T-cell (primary cell): ENCODE results near the gene MOB3B. TPM values are rescaled to one million over a fixed set of nuclear protein-coding genes. Genes with fewer than 3 reads are reported as not detected.

Experiments
- ATAC-seq, 4 experiments: fragments of 200-7000 bp in 3 of 4; fragments of 150-1000 bp in 1 of 4; cut with Tn5 transposase; replicated peaks in 1 of 4; 1 replicate in 3 of 4; 2 replicates in 1 of 4; pipeline ENCODE4 v1.10.0; 2021; ENCODE audit warnings: moderate library complexity in 3 of 4, mild to moderate bottlenecking in 2 of 4, moderate number of reproducible peaks in 1 of 4
- CTCF ChIA-PET, 2 donors: fragments of 300-600 bp; sonication (Branson Sonifier 250); formaldehyde crosslinking; loops; one replicate each; lab custom pipeline; 2022; ENCODE audit warnings: antibody characterized with exemption in 2 of 2; lab: Charles Lee
- POLR2A ChIA-PET, 2 donors: fragments of 300-600 bp; sonication (Branson Sonifier 250); formaldehyde crosslinking; loops; one replicate each; lab custom pipeline; 2022; ENCODE audit warnings: antibody characterized with exemption in 2 of 2; lab: Charles Lee
- DNase-seq, 35 experiments: peaks; one replicate each; pipeline versions ENCODE4 v3.0.0 to v3.0.0-alpha.2; 2013 to 2023
- H3K27ac ChIP-seq: one replicate; pipeline ENCODE4 v1.5.1; 2013; ENCODE audit warnings: low read length
- H3K27me3 ChIP-seq, 2 experiments: replicated peaks in 1 of 2; 1 replicate in 1 of 2; 2 replicates in 1 of 2; pipeline versions ENCODE4 v1.6.1 to v1.7.0; 2013; ENCODE audit warnings: low read length in 1 of 2, mixed read lengths in 1 of 2; ENCODE audit not compliant: control insufficient read depth in 2 of 2, insufficient read depth in 2 of 2; ENCODE audit errors: extremely low read depth in 1 of 2
- H3K36me3 ChIP-seq, 2 donors: 1 replicate in 1 of 2; 2 replicates in 1 of 2; pipeline versions ENCODE4 v1.6.1 to v1.7.0; 2013; ENCODE audit warnings: low read length in 1 of 2; ENCODE audit not compliant: control insufficient read depth in 2 of 2, insufficient read depth in 1 of 2; ENCODE audit errors: extremely low read depth in 1 of 2
- H3K4me1 ChIP-seq, 2 experiments: 1 replicate in 1 of 2; 2 replicates in 1 of 2; pipeline versions ENCODE4 v1.6.1 to v1.7.0; 2013; ENCODE audit warnings: low read length in 2 of 2, mixed read lengths in 1 of 2; ENCODE audit not compliant: insufficient read depth in 2 of 2, control insufficient read depth in 1 of 2; ENCODE audit errors: extremely low read depth in 1 of 2
- H3K4me3 ChIP-seq, 2 donors: 1 replicate in 1 of 2; 2 replicates in 1 of 2; pipeline versions ENCODE4 v1.5.1 to v1.7.0; 2013; ENCODE audit warnings: mild to moderate bottlenecking in 2 of 2, low read length in 1 of 2, moderate library complexity in 1 of 2; ENCODE audit not compliant: control insufficient read depth in 1 of 2; ENCODE audit errors: extremely low read depth in 1 of 2
- H3K9me3 ChIP-seq: 2 replicates; pipeline ENCODE4 v1.7.0; 2013
- H3K27ac Mint-ChIP-seq, 2 donors: one replicate each; pipeline ENCODE4 v1.8.0; 2020 to 2021; ENCODE audit warnings: mild to moderate bottlenecking in 2 of 2, mixed read lengths in 2 of 2
- H3K27me3 Mint-ChIP-seq, 2 donors: one replicate each; pipeline ENCODE4 v1.8.0; 2021 to 2022; ENCODE audit warnings: mixed read lengths in 2 of 2
- H3K36me3 Mint-ChIP-seq: one replicate; pipeline ENCODE4 v1.8.0; 2021; ENCODE audit warnings: mixed read lengths
- H3K4me1 Mint-ChIP-seq, 3 donors: one replicate each; pipeline ENCODE4 v1.8.0; 2020 to 2022; ENCODE audit warnings: mixed read lengths in 3 of 3, mild to moderate bottlenecking in 1 of 3
- H3K4me3 Mint-ChIP-seq, 3 donors: one replicate each; pipeline ENCODE4 v1.8.0; 2020 to 2022; ENCODE audit warnings: mild to moderate bottlenecking in 3 of 3, mixed read lengths in 3 of 3, moderate library complexity in 3 of 3
- H3K9me3 Mint-ChIP-seq, 3 donors: one replicate each; pipeline ENCODE4 v1.8.0; 2020 to 2022; ENCODE audit warnings: mixed read lengths in 3 of 3
- WGBS: methylation state at CpG from one replicate; pipeline ENCODE4 v1.1.5; 2013; ENCODE audit warnings: missing lambda C conversion rate; ENCODE audit not compliant: insufficient coverage; 5-methylcytosine and 5-hydroxymethylcytosine counted together
- total RNA-seq, 35 experiments: library from RNA in 6 of 35; stranded (reverse) in 6 of 35; fragments of 120-200 nt in 1 of 35; gene quantifications; one replicate each; pipeline versions ENCODE4 v1.2.1 to v1.2.4 and lab custom pipeline; 2013 to 2026

MOB3B gene
- total RNA-seq, 5 donors from 2014 or later (not counting 1 experiment from before 2014, with no cell fraction given) = 0.40 to 0.72 (median 0.56) TPM

DNA sequence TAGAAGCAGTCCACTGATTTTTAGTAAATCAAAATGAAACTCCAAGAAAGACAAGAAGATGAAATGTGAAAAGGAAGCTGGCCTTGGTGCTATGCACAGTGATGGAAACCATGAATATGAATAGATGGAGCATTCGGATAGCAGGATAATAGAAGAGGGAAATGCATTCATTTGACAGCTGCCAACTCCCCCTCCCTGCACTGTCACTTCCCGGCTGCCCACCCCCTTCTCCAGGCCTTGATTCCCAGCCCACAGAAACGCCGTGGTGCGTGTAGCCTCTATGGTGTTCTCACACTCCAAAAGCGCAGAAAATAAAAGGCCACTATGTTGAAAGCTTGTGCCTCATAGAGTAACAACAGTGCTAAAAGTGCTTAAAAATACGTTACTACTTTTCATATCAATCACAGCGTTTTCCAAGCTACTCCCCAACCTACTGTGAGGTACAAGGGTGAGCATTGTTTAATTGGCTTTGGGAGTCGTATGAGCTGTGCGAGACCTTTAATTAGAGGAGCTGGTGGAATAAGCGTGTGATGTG is 31.7 kb downstream of the MOB3B start:
- 97% methylated on average over 5 of the region's 11 CpGs for WGBS
- no peak overlapping the region for H3K27ac ChIP-seq
- ATAC-seq (no peak), DNase-seq (no peak)
- Mint-ChIP-seq H3K27ac (no peak overlapping the region), H3K4me3 (no peak overlapping the region), H3K27me3 (peaks cover 0 to 2% of the 10 kb centered on the region in 2 donors), H3K36me3 (peaks cover 8% of the 10 kb centered on the region), H3K4me1 (peaks cover 0 to 3% (median 2%) of the 10 kb centered on the region in 3 donors), H3K9me3 (peaks cover 3 to 7% (median 5%) of the 10 kb centered on the region in 3 donors)
- CTCF ChIA-PET = interaction anchor here in 1 of 2 donors (1.1 kb wide), 1 partner anchor 16 kb away, joined by 3 read pairs; no protein-coding TSS in a partner anchor
- no peaks in the 10 kb centered on the region for H3K36me3 ChIP-seq
- H3K27me3 ChIP-seq = no peaks in the 10 kb centered on the region
- no peaks in the 10 kb centered on the region for H3K4me1 ChIP-seq
- H3K9me3 ChIP-seq = no peaks in the 10 kb centered on the region
- H3K4me3 ChIP-seq = no peak overlapping the region
- POLR2A ChIA-PET = no interaction called here

DNA sequence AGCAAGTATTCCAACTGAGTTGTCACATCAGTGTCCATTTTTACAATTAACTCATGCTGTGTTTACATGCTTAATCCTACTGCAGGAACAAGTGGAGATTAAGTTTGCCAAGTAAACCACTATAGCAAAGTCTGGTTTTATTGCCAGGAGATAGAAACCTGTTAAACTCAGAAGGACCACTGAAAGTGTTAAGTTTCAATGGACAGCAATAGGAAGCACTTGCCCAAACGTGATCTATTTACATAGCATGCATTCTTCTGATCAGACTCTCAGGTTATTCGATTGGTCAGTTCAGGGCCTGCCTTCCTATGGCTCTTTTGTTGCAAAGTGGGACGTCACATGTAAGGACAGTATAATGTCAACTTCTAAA is 33.5 kb downstream of the MOB3B start:
- no peak overlapping the region for H3K27ac Mint-ChIP-seq
- Histone ChIP-seq H3K27me3 (no peaks in the 10 kb centered on the region), H3K27ac (no peak overlapping the region), H3K4me1 (peaks cover 0 to 1% of the 10 kb centered on the region in 2 experiments), H3K36me3 (no peaks in the 10 kb centered on the region), H3K9me3 (no peaks in the 10 kb centered on the region), H3K4me3 (no peak overlapping the region)
- peaks cover 3 to 4% (median 3%) of the 10 kb centered on the region in 3 donors for H3K9me3 Mint-ChIP-seq
- no peak overlapping the region for H3K4me3 Mint-ChIP-seq
- WGBS = no CpG with 5 or more reads among the region's 3 CpGs
- ChIA-PET POLR2A (no interaction called here), CTCF (no interaction called here)
- DNase-seq = no peak
- peaks cover 0 to 2% of the 10 kb centered on the region in 2 donors for H3K27me3 Mint-ChIP-seq
- peaks cover 0 to 2% (median 2%) of the 10 kb centered on the region in 3 donors for H3K4me1 Mint-ChIP-seq
- ATAC-seq = no peak
- peaks cover 8% of the 10 kb centered on the region for H3K36me3 Mint-ChIP-seq

DNA sequence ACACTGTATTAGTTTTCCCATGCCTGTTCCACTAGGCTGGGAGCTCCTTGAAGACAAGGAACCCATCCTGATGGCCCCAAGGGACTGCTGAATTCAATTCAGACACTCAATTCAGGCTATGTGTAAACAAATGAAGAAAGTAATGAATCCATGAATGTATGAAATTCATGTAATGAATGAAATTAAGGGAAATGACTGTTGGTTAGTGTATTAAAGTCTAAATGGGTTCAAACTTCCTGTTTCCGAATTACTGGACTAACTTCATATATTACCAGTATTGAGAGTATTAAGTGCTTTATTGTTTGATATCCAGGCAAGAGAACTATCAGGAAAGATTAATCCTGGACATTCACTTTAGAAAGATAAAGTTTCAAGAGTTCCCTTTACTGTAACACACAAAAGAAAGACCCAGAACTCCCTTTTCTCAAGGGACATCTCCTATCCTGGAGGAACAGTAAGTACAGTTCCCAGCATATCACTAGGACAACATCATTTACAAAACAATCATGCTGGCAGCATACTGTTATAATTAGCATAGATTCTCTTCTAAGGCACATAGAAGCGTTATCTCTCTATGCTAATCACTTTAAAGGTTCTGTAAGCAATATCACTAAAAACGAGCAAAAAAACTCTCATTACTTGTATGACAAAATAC is 34.0 kb downstream of the MOB3B start:
- Mint-ChIP-seq H3K4me3 (no peak overlapping the region), H3K4me1 (peaks cover 0 to 2% (median 2%) of the 10 kb centered on the region in 3 donors), H3K27me3 (peaks cover 0 to 2% of the 10 kb centered on the region in 2 donors), H3K9me3 (peaks cover 0 to 4% (median 3%) of the 10 kb centered on the region in 3 donors), H3K27ac (no peak overlapping the region), H3K36me3 (peaks cover 8% of the 10 kb centered on the region)
- ChIA-PET CTCF (no interaction called here), POLR2A (no interaction called here)
- WGBS = 100% methylated on average over 1 of the region's 3 CpGs
- DNase-seq (no peak), ATAC-seq (no peak)
- Histone ChIP-seq H3K4me3 (no peak overlapping the region), H3K9me3 (no peaks in the 10 kb centered on the region), H3K27me3 (no peaks in the 10 kb centered on the region), H3K36me3 (no peaks in the 10 kb centered on the region), H3K27ac (no peak overlapping the region), H3K4me1 (peaks cover 0 to 2% of the 10 kb centered on the region in 2 experiments)

DNA sequence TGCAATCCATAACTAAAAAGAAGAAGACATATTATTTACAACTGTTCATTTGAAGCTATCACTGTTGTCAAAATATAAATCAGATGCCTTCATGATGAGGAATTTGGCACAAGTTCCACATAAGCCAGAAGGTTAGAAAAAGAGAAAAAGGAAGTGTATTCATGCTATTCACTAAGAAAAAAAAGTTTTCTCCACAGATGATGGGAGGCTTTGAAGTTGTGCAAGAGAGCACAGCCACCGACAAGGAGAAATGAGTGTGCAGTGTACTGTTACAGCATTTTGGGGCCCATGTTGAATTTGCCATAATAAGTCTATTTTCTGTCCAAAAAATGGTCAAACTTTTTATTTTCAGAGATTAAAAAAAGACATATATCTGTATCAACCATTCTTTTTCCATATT is 38.5 kb downstream of the MOB3B start:
- H3K4me1 Mint-ChIP-seq = peaks cover under 1 to 3% (median under 1%) of the 10 kb centered on the region in 3 donors
- no peak for DNase-seq

DNA sequence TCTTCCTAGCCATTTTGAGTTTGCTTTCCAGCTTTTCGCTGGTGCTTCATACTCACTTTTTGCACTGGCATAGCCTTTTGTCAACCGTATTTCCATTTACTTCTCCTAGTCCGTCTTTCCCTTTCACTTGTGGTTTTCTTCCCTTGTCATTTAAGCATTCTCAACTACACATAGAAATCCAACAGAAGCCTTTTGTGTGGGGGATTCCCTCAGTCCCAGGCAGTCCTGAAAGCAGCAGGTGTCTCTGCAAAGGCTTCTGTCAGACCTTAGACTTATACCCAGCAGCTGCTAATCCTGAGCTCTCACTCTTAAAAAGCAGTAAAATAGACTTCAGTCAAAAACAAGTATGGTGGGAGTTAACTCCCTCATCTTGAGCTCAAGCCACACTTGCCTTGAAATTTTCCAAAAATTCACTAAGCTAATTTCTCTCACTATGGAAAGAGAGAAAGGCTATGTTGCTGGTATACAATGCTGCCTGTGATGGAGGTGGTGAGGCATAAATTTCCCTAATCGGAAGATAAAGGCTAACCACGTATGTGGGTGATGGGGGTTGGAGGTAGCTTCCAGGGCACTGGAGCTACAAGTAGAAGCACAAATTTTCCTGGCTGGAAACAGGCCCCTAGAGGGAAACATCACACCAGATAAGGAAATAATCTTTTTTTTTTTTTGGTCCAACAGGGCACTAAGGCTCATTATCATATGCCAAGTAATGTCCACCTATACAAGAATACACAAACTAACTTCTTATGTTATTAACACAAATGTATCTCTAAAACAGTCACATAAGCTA is 40.3 kb downstream of the MOB3B start:
- DNase-seq (no peak), ATAC-seq (no peak)
- Histone ChIP-seq H3K27ac (no peak overlapping the region), H3K4me3 (no peak overlapping the region), H3K9me3 (no peaks in the 10 kb centered on the region), H3K27me3 (no peaks in the 10 kb centered on the region), H3K4me1 (peaks cover 9 to 12% of the 10 kb centered on the region in 2 experiments), H3K36me3 (no peaks in the 10 kb centered on the region)
- WGBS = 48% methylated on average over 3 of the region's 5 CpGs
- H3K36me3 Mint-ChIP-seq = peaks cover 2% of the 10 kb centered on the region
- peaks cover 0 to 3% (median 2%) of the 10 kb centered on the region in 3 donors for H3K9me3 Mint-ChIP-seq
- no peak overlapping the region for H3K4me3 Mint-ChIP-seq
- ChIA-PET CTCF (interaction anchor here (0.7 kb wide), 2 partner anchors 27 to 40 kb away, joined by 3 to 4 read pairs; partner anchors contain the start of gene MOB3B (in 1 of the 2)), POLR2A (no interaction called here)
- no peak overlapping the region for H3K27ac Mint-ChIP-seq
- H3K4me1 Mint-ChIP-seq = peaks cover 16 to 20% (median 18%) of the 10 kb centered on the region in 3 donors
- H3K27me3 Mint-ChIP-seq = peaks cover 0 to under 1% of the 10 kb centered on the region in 2 donors

More for the DNA sequence above, 38.5 kb downstream of the MOB3B start:
- Mint-ChIP-seq H3K27ac (no peak overlapping the region), H3K27me3 (peaks cover 0 to 2% of the 10 kb centered on the region in 2 donors), H3K36me3 (peaks cover 4% of the 10 kb centered on the region), H3K4me3 (no peak overlapping the region), H3K9me3 (peaks cover 0 to 4% (median 3%) of the 10 kb centered on the region in 3 donors)
- H3K9me3 ChIP-seq = no peaks in the 10 kb centered on the region
- no peaks in the 10 kb centered on the region for H3K36me3 ChIP-seq
- no peak for ATAC-seq
- WGBS = no CpG with 5 or more reads among the region's 1 CpG
- CTCF ChIA-PET = no interaction called here
- no peaks in the 10 kb centered on the region for H3K27me3 ChIP-seq
- POLR2A ChIA-PET = no interaction called here
- H3K4me3 ChIP-seq = no peak overlapping the region
- H3K27ac ChIP-seq = no peak overlapping the region
- H3K4me1 ChIP-seq = peaks cover 0 to 2% of the 10 kb centered on the region in 2 experiments

DNA sequence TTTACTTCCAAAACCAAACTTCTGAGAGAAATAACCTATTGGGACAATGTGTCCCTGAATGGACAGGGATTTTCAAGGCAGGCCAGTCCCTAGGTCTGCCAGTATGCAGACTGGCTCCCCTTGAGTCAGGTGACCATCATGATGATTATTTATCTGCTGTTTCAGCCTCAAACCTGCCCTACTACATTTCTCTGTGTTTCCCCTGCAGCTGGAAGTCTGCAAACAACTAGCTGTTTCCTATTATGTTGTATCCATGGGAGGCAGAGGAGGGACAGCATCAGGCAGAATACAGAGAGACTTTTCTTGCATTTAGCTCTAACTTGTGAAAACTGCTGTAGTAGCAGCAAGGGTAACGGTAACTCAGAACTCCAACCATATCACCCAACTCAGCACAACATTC is 41.7 kb downstream of the MOB3B start:
- DNase-seq = no peak
- Mint-ChIP-seq H3K9me3 (no peaks in the 10 kb centered on the region), H3K36me3 (no peaks in the 10 kb centered on the region), H3K4me3 (no peak overlapping the region), H3K4me1 (peaks cover 16 to 29% (median 18%) of the 10 kb centered on the region in 3 donors), H3K27me3 (no peaks in the 10 kb centered on the region), H3K27ac (no peak overlapping the region)
- WGBS = no CpG with 5 or more reads among the region's 1 CpG
- no peak for ATAC-seq
- peaks cover 9 to 13% of the 10 kb centered on the region in 2 experiments for H3K4me1 ChIP-seq
- H3K9me3 ChIP-seq = no peaks in the 10 kb centered on the region
- H3K4me3 ChIP-seq = no peak overlapping the region
- POLR2A ChIA-PET = no interaction called here
- H3K27me3 ChIP-seq = no peaks in the 10 kb centered on the region
- no peaks in the 10 kb centered on the region for H3K36me3 ChIP-seq
- no peak overlapping the region for H3K27ac ChIP-seq
- CTCF ChIA-PET = no interaction called here
